HEK293 (cell line): ENCODE results near the gene CYP1A1.

Experiments used
- CTCF ChIP-seq: fragments of 450-650 bp; formaldehyde crosslinking; IDR thresholded peaks from 2 replicates; pipeline ENCODE4 v1.5.1; 2016; ENCODE audit warnings: missing biosample characterization, missing genetic modification characterization
- KLF9 ChIP-seq: fragments of 450-650 bp; formaldehyde crosslinking; IDR thresholded peaks from 2 replicates; pipeline ENCODE4 v1.5.1; 2016; ENCODE audit warnings: missing biosample characterization, missing genetic modification characterization, low read depth
- OSR2 ChIP-seq: fragments of 450-650 bp; formaldehyde crosslinking; IDR thresholded peaks from 2 replicates; pipeline ENCODE4 v1.5.1; 2016; ENCODE audit warnings: missing biosample characterization, missing genetic modification characterization
- PATZ1 ChIP-seq: fragments of 450-650 bp; formaldehyde crosslinking; IDR thresholded peaks from 2 replicates; pipeline ENCODE4 v1.5.1; 2016; ENCODE audit warnings: missing biosample characterization, missing genetic modification characterization
- SCRT2 ChIP-seq: fragments of 450-650 bp; formaldehyde crosslinking; IDR thresholded peaks from 2 replicates; pipeline ENCODE4 v1.5.1; 2016; ENCODE audit warnings: missing biosample characterization, missing genetic modification characterization
- TCF7L2 ChIP-seq: IDR thresholded peaks from 2 replicates; pipeline ENCODE4 v1.6.1; 2011; ENCODE audit warnings: low read depth, mild to moderate bottlenecking, inconsistent platforms, low read length, moderate library complexity, borderline replicate concordance
- ZBTB49 ChIP-seq: fragments of 450-650 bp; formaldehyde crosslinking; IDR thresholded peaks from 2 replicates; pipeline ENCODE4 v1.5.1; 2016; ENCODE audit warnings: missing biosample characterization, missing genetic modification characterization, low read depth
- ZNF335 ChIP-seq: fragments of 450-650 bp; formaldehyde crosslinking; conservative IDR thresholded peaks from 2 replicates; pipeline ENCODE4 v1.5.1; 2016; ENCODE audit warnings: missing biosample characterization, missing genetic modification characterization
- ZNF354C ChIP-seq: fragments of 450-650 bp; formaldehyde crosslinking; IDR thresholded peaks from 2 replicates; pipeline ENCODE4 v1.5.1; 2016; ENCODE audit warnings: missing biosample characterization, missing genetic modification characterization, low read depth, borderline replicate concordance
- ZNF529 ChIP-seq: fragments of 450-650 bp; formaldehyde crosslinking; IDR thresholded peaks from 2 replicates; pipeline ENCODE4 v1.5.1; 2017; ENCODE audit warnings: missing genetic modification characterization, missing biosample characterization; ENCODE audit not compliant: insufficient replicate concordance
- ZNF561 ChIP-seq: fragments of 450-650 bp; IDR thresholded peaks from 2 replicates; pipeline ENCODE4 v1.5.1; 2018; ENCODE audit warnings: missing biosample characterization, missing genetic modification characterization, borderline replicate concordance
- ZNF600 ChIP-seq: fragments of 450-650 bp; formaldehyde crosslinking; IDR thresholded peaks from 2 replicates; pipeline ENCODE4 v1.5.1; 2016; ENCODE audit warnings: missing biosample characterization, missing genetic modification characterization
- ZNF777 ChIP-seq: fragments of 450-650 bp; formaldehyde crosslinking; IDR thresholded peaks from 2 replicates; pipeline ENCODE4 v1.5.1; 2017; ENCODE audit warnings: missing biosample characterization, missing genetic modification characterization, borderline replicate concordance

GRCh38 chr15:74669627-74670026 is 55.7 kb downstream of the CYP1A1 start:
- TF ChIP-seq CTCF (tag by site-specific recombination) (no peak), TCF7L2 (no peak), ZNF335 (no peak), PATZ1 (tag by site-specific recombination) (no peak), ZNF561 (tag by site-specific recombination) (no peak), ZNF600 (tag by site-specific recombination) (no peak), OSR2 (tag by site-specific recombination) (no peak), ZNF529 (tag by site-specific recombination) (no peak), ZBTB49 (no peak), ZNF354C (tag by site-specific recombination) (no peak), KLF9 (tag by site-specific recombination) (no peak), SCRT2 (tag by site-specific recombination) (no peak), ZNF777 (tag by site-specific recombination) (no peak)
